Measurements from ENCODE around the gene ZBTB40.

Gene ZBTB40

DNA sequence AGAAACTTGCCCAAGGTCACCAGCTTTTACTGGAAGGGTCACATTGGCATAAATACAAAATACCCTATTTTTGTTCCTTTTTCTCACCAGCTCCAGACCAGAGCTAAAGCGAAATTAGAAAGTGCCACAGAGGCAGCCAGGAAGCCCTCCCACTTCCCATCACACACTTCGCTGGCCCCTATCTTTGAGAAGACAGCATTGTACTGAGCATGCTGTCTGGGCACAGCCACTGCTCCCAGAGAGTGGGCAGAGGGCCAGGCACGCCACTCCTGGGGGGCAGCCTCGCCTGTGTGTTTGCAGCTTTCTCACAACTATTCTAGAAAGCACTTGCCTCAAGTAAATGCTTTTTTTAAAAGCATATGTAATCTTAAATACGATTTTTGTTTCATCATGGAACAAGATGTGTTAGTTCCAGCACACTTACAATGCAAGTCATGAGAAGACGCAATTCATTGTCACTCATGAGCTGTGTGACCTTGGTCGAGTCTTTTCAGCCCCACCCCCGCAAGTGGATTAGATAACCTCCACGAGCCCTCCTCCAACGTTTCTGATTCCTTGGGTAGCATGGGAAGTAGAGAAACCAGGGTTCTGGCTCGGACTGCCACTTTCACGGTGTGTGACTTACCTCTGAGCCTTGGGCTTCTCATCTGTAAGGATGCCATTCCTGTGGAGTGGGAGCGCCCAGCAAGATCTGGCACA is 85.9 kb downstream of the ZBTB40 start:
- DNase-seq, result no peak

- DNase-seq, result no peak
Observed at GRCh38 chr1:22539510-22540118, 88.0 kb downstream of the ZBTB40 start.

GRCh38 chr1:22540337-22540736 is 88.7 kb downstream of the ZBTB40 start:
- no peak for DNase-seq

DNA sequence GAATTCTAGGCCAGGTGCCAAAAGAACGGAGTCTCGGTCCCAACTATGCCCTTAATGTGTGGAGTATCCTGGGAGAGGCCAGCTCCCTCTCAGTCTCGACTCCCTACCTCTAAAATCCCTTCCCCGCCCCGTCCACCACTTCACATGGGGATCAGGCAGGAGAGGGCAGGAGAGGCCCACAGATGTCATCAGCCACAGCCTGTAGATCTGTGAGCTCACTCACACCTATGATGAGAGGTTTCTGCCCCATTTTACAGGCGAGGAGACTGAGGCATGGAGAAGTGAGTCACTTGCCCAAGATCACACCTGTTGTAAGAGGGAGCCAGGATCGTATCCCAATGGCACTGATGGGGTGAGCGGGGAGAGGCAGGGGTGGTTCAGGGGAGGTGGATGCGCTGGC is 91.2 kb downstream of the ZBTB40 start:
- no peak for DNase-seq

DNA sequence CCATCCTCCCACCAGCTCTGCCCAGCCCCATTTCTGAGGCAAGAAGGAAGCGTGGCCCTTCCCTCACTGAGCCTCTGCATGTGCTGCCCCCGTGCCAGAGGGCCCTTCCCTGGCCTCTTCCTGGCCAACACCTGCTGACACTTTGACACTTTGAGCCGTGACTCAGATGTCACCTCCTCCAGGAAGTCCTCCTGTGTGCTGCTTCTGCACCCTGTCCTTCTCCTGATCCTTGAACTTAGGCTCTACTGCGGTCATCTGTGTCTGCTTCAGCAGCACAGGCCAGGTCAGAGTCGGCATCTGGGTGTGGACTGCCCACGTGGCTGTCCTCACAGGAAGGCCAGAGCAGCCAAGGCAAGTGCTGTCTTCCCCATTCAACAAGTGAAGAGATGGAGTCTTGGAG is 92.0 kb downstream of the ZBTB40 start:
- DNase-seq, result no peak

DNA sequence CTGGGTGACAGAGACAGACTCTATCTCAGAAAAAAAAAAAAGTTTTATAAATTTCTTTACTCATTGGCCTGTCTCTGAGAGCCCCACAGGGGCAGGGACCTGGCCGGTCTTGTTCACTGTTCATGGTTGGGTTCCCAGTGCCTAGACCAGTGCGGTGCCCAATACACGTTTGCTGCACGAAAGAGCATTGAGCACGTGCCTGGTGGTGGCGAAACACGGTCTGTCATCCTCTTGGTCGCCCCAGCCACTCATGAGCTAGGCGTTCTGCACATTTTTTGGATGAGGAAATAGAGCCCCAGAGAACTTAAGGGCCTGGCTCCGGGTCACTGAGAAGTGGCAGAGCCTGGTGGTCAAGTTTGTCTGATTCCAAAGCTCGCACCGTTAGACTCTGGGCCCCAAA is 93.0 kb downstream of the ZBTB40 start:
- DNase-seq, result no peak

DNA sequence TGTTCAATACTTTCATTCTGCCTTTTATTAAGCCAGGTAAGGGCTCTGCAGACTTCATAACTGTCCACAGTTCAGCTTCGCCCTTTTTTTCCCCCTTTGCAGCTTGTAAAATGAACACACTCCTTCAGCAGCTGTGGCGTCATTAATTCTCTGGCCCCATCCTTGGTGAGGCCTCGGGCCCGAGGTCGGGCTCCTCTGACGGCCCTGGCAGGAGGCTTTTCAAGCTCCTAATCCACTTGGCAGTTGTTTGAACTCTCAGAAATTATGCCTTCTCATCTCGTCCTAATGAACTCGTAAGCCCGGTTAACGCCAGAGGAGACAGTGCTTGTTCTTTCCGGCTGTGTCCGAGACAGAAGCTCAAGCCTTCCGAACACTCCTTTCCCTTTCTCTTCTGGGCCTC is 93.5 kb downstream of the ZBTB40 start:
- no peak for DNase-seq

DNA sequence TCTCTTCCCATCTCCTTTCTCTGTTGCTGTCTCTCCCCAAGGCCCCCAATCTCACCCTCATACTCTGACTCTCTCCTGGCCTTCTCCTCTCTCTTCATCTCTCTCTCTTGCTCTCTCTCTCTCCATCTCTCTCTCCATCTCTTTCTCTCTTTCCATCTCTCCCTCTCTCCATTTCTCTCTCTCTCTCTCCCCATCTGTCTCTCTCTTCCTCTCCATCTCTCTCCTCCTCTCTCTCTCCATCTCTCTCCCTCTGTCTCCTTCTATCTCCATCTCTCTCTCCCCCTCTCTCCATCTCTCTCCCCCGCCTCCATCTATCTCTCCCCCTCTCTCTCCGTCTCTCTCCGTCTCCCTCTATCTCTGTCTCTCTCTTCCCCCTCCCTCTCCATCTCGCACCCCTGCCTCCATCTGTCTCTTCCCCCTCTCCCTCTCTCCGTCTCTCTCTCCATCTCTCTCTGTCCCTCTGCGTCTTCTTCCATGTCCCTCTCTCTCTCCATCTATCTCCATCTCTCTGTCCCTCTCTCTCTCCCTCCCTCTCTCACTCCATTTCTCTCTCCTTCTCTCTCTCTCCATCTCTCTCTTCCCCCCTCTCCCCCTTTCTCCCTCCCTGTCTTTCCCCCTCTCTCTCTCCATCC is 95.7 kb downstream of the ZBTB40 start:
- DNase-seq, result no peak

- no peak for DNase-seq
Observed at GRCh38 chr1:22547818-22548462, 96.3 kb downstream of the ZBTB40 start.

GRCh38 chr1:22550021-22550420 is 98.4 kb downstream of the ZBTB40 start:
- no peak for DNase-seq

- no peak for DNase-seq
Observed at GRCh38 chr1:22551591-22551990, 99.9 kb downstream of the ZBTB40 start.

DNA sequence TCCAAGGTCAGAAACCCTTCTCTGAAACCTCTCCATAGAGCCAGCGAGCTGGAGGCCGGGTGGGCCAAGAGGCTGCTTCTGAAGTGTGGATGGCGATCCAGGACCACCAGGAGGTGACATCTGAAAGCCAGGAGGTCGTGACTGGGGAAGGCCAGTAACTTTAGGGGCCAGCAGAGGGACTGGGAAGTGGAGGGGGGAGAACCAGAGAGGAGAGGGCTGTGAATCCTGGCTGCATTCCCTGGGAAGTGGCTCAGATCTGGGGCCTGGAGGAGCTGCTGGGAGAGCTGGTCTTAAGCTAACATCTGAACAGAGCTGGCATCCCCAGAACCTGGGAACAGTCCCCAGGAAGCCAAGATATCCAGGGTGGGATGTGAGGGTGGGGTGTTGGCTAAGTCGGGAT is 100.4 kb downstream of the ZBTB40 start:
- DNase-seq, result no peak

DNA sequence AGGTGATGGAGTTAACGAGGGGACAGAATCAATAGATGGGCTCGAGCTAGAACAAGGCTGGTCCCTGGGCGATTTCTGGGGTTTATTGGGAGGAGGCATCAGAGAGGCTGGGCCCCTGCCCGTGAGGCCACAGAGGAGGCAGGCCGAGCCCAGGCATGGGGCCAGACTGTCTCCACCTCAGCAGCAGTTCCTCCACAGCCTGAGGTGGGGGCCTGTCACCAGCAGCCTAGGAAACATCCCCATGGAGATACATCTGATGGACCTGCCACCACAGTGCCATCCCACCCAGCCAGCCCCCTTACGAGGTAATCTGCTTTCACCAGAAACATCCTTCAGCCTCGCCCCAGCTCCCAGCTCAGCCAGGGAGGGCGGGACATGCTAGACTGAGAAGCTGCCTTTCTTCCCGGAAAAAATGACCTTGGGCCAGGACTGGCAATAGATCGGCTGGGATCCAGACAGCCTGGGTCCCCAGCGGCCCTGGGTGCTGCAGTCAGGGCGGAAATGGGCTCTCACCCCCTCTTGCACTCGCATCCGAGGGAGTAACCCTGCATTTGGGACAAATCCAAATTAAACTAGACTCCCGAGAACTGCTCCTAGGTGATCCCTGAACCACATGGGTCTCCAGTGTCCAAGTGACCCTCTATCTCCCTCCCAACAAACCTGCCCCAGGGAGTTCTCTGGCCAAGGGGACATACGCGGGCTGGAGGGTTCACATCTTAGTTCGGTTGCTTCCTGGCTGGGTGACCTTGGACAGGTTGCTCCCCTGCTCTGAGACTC is 101.6 kb downstream of the ZBTB40 start:
- no peak for DNase-seq

GRCh38 chr1:22553991-22554522 is 102.4 kb downstream of the ZBTB40 start:
- DNase-seq, result no peak

GRCh38 chr1:22555371-22555656 is 103.7 kb downstream of the ZBTB40 start:
- DNase-seq, result no peak

DNA sequence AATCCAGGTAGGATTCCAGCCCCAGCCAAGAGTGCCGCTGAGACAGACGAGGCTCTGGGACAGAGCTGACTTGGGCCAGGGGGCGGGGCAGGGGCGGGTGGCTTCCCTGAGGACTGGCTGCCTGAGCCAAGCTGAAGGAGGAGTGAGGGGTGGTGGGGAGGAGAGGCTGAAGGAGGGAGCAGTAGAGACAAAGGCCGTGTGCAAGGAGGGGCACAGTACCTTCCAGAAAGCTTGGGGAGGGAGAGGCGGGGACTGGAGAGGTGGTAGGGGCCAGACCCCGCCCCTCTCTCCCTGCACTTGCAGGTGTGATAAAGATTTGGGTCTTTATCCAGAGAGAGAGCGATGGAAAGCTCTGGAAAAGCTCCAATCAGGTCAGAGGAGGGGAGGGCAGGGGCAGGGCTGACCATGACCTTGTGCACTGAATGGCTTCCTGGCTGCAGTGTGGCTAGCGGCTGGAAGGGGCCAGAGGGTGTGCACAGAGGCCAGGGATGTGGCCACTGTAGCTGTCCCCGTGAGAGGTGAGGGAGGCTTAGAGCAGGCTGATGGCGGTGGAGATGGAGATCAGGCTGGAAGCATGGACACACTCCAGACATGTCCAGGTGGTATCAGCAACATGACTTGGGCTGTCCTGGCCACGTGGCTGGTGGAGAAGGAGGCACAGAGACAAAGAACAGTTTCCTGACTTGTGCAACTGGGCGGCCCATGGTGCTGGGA is 104.9 kb downstream of the ZBTB40 start:
- DNase-seq, result no peak

- DNase-seq, result no peak
Observed at GRCh38 chr1:22557341-22557950, 105.8 kb downstream of the ZBTB40 start.

- no peak for DNase-seq
Observed at GRCh38 chr1:22562584-22563583, 111.2 kb downstream of the ZBTB40 start, which contains the start of gene EPHA8. EPHA8 (plus strand) TSS chr1:22563489; CDS start chr1:22563636, 147 bp downstream.

GRCh38 chr1:22563671-22564602 is 112.3 kb downstream of the ZBTB40 start:
- DNase-seq, result no peak
